ENCODE measurements around the gene TTYH2. TPM values are rescaled to one million over a fixed set of nuclear protein-coding genes. Genes with fewer than 3 reads are reported as not detected.

The TTYH2 gene
- total and polyA plus RNA-seq, 2 of the 4 experiments (the other 2 are of a cell fraction) = 2.3 to 6.8 TPM

DNA sequence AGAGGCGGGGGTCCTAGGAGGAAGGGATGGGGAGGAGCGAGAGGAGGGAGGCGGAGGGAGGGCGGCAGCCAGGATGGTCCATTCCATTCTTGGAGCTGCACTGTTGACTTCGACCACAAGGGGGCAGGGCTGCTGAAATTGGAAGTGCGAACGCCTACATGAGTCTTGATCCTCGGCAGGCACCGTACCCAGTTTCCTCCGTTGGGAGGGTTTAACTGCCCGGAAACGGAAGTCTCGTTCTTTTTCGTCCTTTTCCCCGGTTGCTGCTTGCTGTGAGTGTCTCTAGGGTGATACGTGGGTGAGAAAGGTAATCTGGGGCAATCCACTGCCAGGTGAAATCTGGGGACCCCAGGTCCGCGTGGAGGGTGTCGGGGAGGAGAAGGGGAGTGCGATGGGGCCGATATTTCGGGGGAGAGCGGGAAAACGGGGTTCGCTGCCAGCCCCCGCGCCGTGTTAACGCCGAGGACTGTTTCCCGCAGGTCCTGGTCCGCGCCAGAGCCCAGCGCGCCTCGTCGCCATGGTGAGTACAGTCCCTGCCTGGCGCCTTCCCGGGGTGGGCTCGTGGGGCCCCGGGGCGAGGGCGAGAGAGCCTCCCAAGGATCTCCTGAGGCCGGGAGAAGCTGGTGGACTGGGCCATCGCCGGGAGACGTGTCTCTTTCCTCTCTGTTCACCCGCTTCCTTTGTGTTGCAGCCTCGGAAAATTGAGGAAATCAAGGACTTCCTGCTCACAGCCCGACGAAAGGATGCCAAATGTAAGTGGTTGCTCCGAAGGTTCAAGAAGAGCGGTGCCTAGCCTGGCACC, 9.7 kb upstream of the TTYH2 start, which contains the start of gene RPL38:
TSS of gene RPL38 (plus strand) at position 240 of the 802 bp plus-strand sequence. CDS start at position 518, 278 bp downstream.
- peak within 1 kb of the TSS; percentile 76 for H3K56ac ChIP-seq (ENCODE audit: extremely low read depth, insufficient read depth, low read length)
- in situ Hi-C loops (cut with MboI; ENCODE audit: low sequenced_read_pairs) = loop anchor here (25.0 kb wide), 1 partner anchor 659 kb away; the partner anchor contains the start of genes FDXR and GRIN2C
- ChIA-PET POLR2A (ENCODE audit: unreplicated experiment) (interaction anchor here (1.3 kb wide), 1 partner anchor 9 kb away, joined by 4 read pairs; the partner anchor contains the start of gene TTYH2), CTCF (interaction anchor here (0.6 to 1.7 kb wide), 5 partner anchors 10 to 843 kb away, joined by 3 to 6 read pairs (median 5); partner anchors contain the start of gene TTYH2)
- dilution Hi-C loops (cut with HindIII; ENCODE audit: low sequenced_read_pairs, unreplicated experiment) = no loop called here
- H3K9me3 ChIP-seq (ENCODE audit: control insufficient read depth, insufficient read depth, low read length) = no peaks in the 10 kb centered on the region
- H3K79me1 ChIP-seq (ENCODE audit: low read depth in 1 of 2, low read length in 2 of 2) = peaks cover 12 to 23% of the 10 kb centered on the region in 2 experiments
- H4K20me1 ChIP-seq (ENCODE audit: insufficient read depth, low read length) = peaks cover 49% of the 10 kb centered on the region
- H2AK5ac ChIP-seq (ENCODE audit: low read depth, low read length) = peak within 1 kb of the TSS; percentile 48
- BruUV-seq (replicated peaks) = TSS peak; percentile 60
- peak within 1 kb of the TSS; percentile 62; the same call in 1 of the 2 replicates for H3K23ac ChIP-seq (ENCODE audit: low read depth, low read length)
- H3K9ac ChIP-seq (ENCODE audit: low read depth, low read length) = peak within 1 kb of the TSS; percentile 95
- peak within 1 kb of the TSS; percentile 3; the same call in 1 of the 2 replicates for H4K5ac ChIP-seq (ENCODE audit: low read depth, low read length)
- peak; percentile 94 for ATAC-seq (ENCODE audit: low read depth)
- peak; percentile 98 for DNase-seq
- H3K14ac ChIP-seq (replicated peaks; ENCODE audit: low read depth, low read length) = peak within 1 kb of the TSS; percentile 86
- peak within 1 kb of the TSS; percentile 37 for H2AK9ac ChIP-seq (replicated peaks; ENCODE audit: low read depth, low read length, poor library complexity)
- peak within 1 kb of the TSS; percentile 99 for H3K4me2 ChIP-seq (ENCODE audit: low read depth, low read length)
- peak within 1 kb of the TSS; percentile 82 for H2AFZ ChIP-seq (replicated peaks; ENCODE audit: low read length, poor library complexity)
- peaks cover 5% of the 10 kb centered on the region for H3K4me1 ChIP-seq (ENCODE audit: control insufficient read depth, insufficient read depth, low read length)
- H4K8ac ChIP-seq (ENCODE audit: low read depth in 2 of 2, low read length in 2 of 2) = peak within 1 kb of the TSS; percentile 1 to 46; a peak in 2 of 4 replicates
- no peak within 1 kb of the TSS; the same call in 1 of the 2 replicates for H4K91ac ChIP-seq (ENCODE audit: insufficient read depth, low read depth, low read length)
- no peaks in the 10 kb centered on the region for H3K9me1 ChIP-seq (ENCODE audit: insufficient read depth, low read length)
- H2BK20ac ChIP-seq (ENCODE audit: low read depth, low read length) = no peak within 1 kb of the TSS
- H2BK15ac ChIP-seq (ENCODE audit: low read depth, low read length) = no peak within 1 kb of the TSS
- intact Hi-C loops (cut with micrococcal nuclease) = loop anchor here (1.0 kb wide), 1 partner anchor 774 kb away; no protein-coding TSS in a partner anchor
- 0% methylated on average over 33 of the region's 53 CpGs; no CpG with 5 or more reads in 1 of the 2 experiments for WGBS, 2 experiments (ENCODE audit: extremely low coverage in 2 of 2, insufficient read length in 1 of 2)
- H3K36me3 ChIP-seq (ENCODE audit: control insufficient read depth, insufficient read depth, low read length) = peaks cover 21% of the 10 kb centered on the region
- H2BK5ac ChIP-seq (ENCODE audit: low read depth, low read length, poor library complexity, severe bottlenecking) = peak within 1 kb of the TSS; percentile 44
- H3K27me3 ChIP-seq (ENCODE audit: control insufficient read depth, insufficient read depth, low read length) = peaks cover 7% of the 10 kb centered on the region
- H2BK120ac ChIP-seq (ENCODE audit: low read depth, low read length) = no peak within 1 kb of the TSS
- H3K27ac ChIP-seq (ENCODE audit: insufficient read depth, low read length) = peak within 1 kb of the TSS; percentile 76
- H3K4me3 ChIP-seq (ENCODE audit: insufficient read depth, low read depth, low read length) = peak within 1 kb of the TSS; percentile 87
- peak within 1 kb of the TSS; percentile 74 for H3K4ac ChIP-seq (ENCODE audit: low read depth, low read length)
- H3K18ac ChIP-seq (ENCODE audit: low read depth, low read length) = no peak within 1 kb of the TSS
- peak; percentile 41; the same call in 1 of the 2 replicates for TF ChIP-seq CHD1 (IDR thresholded peaks at IDR 0.05; ENCODE audit: low read depth, low read length)
- TF ChIP-seq NFE2L2 (IDR thresholded peaks at IDR 0.05; ENCODE audit: low read depth, low read length) = no peak
- 0 out of 2 replicates have a peak, but pooled peaks have one; percentile 8 for TF ChIP-seq MAFK (IDR thresholded peaks at IDR 0.05; ENCODE audit: low read depth, low read length)
- no peak for TF ChIP-seq ELK1 (IDR thresholded peaks at IDR 0.05; ENCODE audit: borderline replicate concordance, low read depth, low read length)
- 0 out of 2 replicates have a peak, but pooled peaks have one; percentile 8 for TF ChIP-seq CEBPB (IDR thresholded peaks at IDR 0.05; ENCODE audit: low read depth, low read length)
- TF ChIP-seq RAD21 (IDR thresholded peaks at IDR 0.05; ENCODE audit: low read length) = peak; percentile 41
- TF ChIP-seq USF2 (IDR thresholded peaks at IDR 0.05; ENCODE audit: low read depth, low read length) = no peak
- TF ChIP-seq RFX5 (IDR thresholded peaks at IDR 0.05; ENCODE audit: low read depth, low read length) = no peak
- peak; percentile 98 for TF ChIP-seq CTCF (conservative IDR thresholded peaks at IDR 0.05; ENCODE audit: low read depth, low read length)
- no peak for TF ChIP-seq FOS (IDR thresholded peaks at IDR 0.05; ENCODE audit: low read depth, low read length)
- peak; percentile 90 for TF ChIP-seq MAZ (IDR thresholded peaks at IDR 0.05; ENCODE audit: borderline replicate concordance, low read depth, low read length)
- TF ChIP-seq RCOR1 (IDR thresholded peaks at IDR 0.05; ENCODE audit: insufficient replicate concordance, low read length) = peak; percentile 62
